Measurements from ENCODE around the gene HS1BP3.

HS1BP3 gene, protein sequence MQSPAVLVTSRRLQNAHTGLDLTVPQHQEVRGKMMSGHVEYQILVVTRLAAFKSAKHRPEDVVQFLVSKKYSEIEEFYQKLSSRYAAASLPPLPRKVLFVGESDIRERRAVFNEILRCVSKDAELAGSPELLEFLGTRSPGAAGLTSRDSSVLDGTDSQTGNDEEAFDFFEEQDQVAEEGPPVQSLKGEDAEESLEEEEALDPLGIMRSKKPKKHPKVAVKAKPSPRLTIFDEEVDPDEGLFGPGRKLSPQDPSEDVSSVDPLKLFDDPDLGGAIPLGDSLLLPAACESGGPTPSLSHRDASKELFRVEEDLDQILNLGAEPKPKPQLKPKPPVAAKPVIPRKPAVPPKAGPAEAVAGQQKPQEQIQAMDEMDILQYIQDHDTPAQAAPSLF

DNA sequence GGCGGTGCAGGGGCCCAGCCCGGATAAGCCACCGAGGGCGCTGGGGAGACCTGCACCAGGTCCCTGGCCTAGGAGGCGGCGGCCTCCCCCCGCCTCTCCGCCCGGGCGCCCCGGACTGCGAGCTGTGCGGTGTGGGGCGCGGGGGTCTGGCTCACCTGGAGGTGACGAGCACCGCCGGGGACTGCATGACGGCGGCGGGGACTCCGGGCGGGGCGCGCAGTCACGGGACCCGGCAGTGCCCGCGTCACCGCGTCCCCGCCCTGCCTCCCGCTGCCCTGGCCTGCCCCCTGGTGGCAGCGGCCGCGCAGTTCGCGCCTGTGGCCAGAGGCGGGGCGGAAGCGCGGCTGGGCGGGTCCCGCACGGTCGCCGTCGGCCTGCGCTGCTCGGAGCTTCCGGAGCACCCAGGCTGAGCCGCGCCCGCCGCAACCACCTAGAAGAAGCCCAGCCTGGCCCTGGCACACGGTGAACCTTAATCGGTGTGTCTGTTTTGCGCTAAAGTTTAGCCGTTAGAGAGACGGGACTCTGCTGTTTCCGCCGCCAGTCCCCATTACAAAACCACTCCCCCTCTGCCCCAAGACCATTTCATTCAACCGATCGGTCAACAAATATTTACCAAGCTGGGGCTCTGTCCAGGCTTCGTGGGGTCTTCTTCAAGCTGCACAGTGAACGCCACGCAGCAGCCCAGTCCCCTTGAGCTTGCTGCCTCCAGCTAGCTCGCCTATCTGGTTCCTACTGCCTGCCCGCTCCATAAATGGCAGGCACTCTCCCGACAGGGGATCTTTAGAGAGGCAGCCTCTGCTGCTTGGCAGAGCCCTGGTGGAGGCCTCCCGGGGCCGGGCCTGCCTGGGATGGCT lies at the start of gene HS1BP3:
Gene HS1BP3, minus strand, starts transcription at position 222 of the 854 bp plus-strand sequence. Its CDS starts 35 bp downstream, at position 187.
- DNase-seq (ENCODE audit: low read depth in 3 of 3): peak; percentile 71 to 79 (median 77)

DNA sequence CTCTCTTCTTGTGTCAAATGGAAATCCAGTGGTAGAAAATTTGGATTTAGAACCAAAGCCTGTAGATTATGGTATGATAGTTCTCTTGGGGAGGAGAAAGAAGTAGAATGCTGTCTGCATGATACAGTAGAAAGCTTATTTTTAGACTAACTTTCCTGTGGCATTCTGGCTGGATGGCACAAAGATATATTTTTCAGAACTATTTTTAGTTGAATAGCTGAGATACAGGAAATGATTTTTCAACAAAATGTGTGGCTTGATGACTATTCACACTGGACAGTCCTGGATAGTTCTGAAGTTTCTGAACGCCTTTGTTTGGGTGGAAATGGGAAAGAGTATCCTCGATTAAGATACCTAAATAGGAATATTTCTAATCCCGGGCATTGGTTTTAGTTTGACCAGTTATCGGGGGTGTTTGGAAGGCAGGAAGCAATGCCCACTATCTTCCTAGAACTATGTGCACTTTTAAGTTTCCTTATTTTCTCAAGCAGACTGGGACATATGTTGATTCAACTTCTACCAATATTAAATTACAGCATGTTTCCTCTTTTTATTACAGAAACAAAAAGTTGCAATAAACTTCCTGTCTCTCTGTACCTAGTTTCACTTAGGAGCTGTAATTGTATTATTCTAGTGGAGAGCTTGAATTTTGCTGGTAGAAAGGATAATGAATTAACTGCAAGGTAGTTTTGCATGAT lies 48.2 kb upstream of the HS1BP3 start:
- DNase-seq (ENCODE audit: low read depth in 3 of 3): no peak

DNA sequence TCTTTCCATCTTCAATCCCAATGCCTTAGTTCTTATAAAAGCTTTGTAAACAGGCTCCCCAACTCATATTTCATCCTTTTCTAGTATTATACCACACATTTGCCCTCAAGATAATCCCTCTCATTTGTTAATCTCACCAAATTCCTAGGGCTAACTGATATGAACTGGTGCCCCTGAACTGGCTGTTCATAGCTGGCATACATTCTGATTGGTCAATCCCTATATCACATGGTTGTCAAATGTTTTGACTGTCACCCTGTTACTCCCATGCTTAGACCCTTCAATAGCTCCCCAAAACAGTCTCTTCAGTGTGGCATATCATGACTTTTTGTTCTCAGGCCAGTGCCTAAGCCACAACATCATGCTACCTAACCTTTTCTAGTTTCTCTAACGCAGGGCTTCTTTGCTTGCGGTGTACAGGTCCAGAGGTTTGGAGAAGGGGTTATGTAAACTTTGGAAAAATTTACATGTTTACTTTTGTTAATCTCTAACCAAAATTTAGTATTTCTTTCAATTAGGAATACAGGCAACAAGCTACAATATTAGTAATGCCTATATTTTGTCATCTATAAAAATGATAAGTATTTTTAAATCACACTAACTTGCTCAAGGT lies 46.5 kb upstream of the HS1BP3 start:
- DNase-seq (ENCODE audit: low read depth in 3 of 3): no peak

DNA sequence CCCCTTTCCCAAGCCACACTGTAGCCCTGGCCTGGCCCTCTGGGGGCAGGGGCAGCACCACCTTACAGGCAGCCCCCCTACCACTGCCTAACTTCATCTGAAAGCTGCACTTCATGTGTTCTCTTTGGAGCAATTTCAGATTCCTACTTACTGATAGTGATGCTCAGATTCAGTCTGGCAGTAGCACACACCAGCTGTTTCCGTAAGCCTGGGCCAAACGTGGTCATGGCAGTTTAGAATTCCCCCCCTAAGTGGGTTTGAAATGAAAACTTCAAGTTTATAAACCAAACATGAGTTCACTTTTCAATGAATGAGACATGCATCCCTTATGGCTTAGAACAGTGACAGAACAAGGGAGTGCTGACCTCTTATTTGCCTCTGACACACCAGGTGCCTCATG lies 45.5 kb upstream of the HS1BP3 start:
- no peak for DNase-seq (ENCODE audit: low read depth in 3 of 3)

DNA sequence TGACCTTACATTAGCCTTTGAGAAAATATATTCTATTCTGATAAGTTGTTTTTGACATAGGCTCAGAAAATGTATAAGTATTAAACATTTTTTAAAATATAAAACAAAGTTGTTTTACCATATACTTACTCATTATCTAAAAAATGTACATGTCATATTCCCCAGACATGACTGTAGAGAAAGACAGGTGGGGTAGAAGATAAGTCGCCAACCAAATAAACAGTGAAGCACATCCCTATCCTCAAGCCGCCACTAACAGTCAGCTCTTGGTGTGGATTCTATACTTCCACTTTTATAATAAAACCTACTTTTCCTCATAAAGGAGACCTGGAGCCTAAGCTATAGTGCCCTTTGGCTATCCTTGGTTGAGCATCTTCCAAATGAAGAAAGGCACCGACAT lies 42.4 kb upstream of the HS1BP3 start:
- no peak for DNase-seq (ENCODE audit: low read depth in 3 of 3)

DNA sequence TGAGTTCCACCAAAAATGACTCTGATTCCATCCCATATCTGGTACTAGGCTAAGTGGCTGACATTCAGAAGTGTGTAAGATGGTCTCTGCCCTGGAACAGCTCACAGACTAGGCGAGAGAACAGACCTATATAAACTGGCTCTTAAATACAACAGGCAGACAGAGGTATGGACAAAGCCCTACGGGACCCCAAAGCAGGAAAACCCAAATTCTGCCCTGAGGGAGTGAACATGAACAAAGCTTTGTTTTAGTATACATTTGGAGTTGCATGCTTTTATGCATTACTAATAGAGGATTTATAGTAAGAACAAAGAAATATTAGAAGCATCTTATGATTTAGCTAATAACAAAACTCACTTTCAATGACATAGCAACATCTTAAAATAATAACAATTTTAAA lies 41.2 kb upstream of the HS1BP3 start:
- no peak for DNase-seq (ENCODE audit: low read depth in 3 of 3)

DNA sequence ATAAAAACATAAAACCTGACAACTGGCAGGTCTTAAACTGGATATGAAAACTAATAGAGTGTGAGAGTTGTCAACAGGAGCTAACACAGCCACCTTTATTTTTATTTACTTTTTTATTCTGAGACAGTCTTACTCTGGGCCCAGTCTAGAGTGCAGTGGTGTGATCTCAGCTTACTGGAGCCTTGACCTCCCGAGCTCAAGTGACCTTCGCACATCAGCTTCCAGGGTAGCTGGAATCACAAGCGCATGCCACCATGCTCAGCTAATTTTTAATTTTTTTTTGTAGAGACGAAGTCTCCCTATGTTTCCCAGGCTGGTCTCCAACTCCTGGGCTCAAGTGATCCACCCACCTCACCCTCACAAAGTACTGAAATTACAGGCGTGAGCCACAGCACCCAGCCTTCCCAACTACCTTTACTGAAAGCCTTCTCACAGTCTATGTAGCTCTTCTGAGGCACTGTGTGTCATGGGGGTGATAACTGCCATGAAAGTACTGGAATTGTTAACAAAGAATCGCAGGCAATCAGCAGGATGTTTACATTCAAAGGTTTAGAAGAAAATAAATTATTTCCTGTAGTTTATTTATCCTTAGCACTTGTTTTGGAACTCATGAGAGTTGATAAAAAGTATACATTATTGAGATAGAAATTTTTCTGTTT lies 40.3 kb upstream of the HS1BP3 start:
- no peak for DNase-seq (ENCODE audit: low read depth in 3 of 3)

DNA sequence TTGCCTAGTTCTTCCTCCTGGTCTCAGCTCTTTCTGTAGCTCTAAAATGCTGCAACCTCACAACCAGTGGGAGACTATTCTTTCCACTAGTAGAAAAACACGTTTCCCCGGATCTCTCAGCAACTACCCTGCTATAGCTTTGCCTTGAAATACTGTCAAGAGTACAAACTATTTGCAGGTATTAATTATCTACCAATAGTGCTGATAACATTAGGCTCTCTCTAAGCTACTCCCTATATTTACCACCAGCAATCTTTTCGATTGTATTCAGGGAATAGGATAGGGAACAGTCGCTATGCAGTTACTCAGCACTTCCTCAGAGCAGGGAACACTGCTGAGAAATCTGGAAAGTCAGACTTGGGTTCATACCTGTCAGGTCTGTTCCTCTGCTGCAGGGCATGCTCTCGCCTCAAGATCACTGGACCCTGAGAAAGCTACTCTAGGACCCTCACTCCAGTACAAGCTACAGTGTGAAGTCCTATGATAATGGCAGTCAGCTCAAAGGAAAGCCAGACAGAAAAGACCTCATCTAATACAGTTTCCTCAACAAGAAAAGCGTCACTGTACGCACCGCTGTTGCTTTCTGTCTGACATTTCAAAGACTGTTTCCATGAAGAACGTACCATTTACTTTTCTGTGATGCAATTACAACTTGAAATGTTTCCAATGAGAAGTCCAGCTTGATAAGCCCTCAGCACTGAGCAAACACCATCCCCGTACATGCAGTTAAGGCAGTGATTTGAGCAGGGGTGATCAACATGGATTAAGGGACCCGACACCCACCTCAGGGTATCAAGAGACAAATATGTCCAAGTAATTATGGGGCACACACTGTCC lies 38.7 kb upstream of the HS1BP3 start:
- DNase-seq (ENCODE audit: low read depth in 3 of 3): no peak

DNA sequence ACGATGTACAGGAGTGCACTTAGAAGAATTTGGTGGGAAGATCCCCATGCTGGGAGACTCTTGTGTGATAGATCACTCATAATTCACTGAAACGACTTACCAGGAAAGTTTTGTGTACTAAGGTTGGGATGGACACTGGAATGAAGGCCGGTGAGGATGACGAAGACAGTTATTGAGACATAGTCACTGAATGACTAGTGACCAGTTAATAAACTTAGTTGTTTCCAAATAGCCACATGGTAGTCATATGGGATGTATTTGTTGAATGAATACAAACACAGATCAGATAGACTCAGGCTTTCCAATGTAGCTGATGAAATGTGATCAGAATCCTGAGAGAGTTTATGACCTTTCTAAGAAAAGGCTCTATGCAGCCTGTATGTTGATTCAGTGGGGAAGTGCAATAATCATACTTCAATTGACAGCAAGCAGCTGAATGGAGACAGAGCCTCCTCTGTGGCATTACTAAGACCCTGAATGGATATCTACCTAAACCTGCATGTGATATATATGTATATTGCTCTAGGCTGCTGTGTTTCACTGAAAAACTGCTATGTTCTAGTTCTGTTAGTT lies 36.4 kb upstream of the HS1BP3 start:
- no peak for DNase-seq (ENCODE audit: low read depth in 3 of 3)

DNA sequence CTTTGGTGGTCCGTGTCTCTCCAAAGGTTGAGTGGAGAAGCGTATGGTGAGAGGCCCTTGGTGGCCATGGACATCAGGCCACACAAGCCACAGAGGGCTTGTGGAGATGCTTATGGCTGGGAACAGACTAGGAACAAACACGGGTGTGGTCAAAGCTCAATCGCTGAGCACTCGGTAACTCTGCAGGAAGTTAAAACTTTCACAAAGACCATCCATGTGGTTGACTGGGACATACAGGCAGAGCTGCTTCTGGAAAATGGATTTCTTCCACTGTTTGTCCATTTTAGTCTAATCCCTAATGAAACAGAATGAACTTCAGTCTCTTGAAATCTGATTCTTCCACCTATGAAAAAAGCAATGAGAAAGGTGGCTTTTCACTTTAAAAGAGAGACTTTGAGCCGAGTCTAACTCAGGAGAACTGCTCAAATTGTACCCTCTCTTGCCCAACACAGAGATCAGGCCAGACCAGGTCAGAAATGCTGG lies 33.7 kb upstream of the HS1BP3 start:
- DNase-seq (ENCODE audit: low read depth in 3 of 3): no peak

DNA sequence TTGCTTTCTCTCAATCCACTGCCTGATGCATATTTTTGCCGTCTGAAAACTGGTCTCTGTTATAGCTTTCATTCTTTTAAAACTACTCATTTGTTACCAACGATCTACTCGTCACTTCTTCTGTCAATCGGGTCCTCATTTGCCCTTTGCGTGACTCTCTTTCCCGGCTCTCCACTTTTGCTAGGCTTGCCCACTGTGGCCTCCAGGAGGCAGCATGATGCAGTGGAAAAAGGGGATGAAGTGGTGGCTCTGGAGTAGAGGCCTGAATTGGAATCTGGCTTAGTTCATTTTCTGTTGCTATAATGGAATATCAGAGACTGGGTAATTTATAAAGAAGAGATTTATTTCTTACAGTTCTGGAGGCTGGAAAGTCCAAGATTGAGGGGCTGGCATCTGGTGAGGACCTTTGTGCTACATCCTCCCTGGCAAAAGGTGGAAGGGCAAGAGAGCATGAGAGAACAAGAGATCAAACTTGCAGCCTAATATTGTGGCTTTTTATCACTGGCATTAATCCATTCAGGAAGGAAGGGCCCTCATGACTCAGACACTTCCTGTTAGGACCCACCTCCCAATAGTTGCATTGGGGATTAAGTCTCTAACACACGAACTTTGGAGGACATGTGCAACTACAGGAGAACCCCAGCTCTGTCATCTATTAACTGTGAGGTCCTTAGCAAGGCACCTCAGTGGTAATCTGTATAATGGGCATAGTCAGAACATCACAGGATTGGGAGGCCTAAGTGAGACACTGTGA lies 31.4 kb upstream of the HS1BP3 start:
- no peak for DNase-seq (ENCODE audit: low read depth in 3 of 3)

DNA sequence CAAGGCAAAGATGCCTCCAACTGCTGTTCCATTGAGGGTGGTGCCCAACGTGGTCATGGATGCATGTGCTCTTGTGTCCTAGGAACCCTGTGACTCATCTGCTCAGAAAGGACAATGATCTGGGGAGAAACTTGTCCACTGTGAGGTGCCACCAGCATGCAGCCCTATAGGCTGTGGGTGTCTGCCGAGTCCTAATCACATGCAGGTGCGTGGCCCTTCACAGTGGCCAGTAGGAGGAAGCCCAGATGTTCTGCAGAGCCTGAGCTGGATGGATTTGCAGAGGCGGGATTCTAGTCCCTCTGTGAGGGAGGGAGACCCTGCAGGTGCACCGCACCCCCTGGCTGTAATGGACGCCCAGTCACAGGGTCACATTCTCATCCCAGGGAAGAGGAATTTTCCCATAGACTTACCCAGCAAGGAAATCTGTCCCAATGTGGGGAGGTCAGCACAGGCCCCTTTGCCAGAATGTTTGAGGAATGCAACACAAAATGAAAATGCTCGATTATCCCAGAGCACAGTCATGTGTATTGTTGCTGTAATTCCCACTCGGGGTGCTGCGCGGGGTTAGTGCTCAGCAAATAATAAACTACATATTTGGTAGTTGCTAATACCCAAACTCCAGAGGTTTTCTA lies 30.0 kb upstream of the HS1BP3 start:
- DNase-seq (ENCODE audit: low read depth in 3 of 3): no peak

DNA sequence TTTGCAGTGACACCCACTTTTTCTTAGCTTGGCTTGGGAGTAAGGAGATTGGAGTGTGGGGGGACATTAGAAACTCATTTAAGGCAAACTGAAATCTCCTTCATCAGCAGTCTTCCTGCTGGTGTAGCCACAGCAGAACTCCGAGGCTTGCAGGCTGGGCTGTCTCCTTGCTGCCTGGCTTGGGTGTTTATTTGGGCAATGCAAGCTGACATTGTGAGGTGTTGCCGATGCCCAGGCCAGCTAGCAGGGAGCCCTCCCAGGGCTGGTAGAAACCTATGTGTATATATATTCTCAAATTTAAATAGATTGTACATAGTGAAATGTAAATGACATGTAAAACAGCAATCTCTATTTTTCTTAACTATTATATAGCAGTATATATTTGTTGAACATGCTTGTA lies 27.9 kb upstream of the HS1BP3 start:
- no peak for DNase-seq (ENCODE audit: low read depth in 3 of 3)

DNA sequence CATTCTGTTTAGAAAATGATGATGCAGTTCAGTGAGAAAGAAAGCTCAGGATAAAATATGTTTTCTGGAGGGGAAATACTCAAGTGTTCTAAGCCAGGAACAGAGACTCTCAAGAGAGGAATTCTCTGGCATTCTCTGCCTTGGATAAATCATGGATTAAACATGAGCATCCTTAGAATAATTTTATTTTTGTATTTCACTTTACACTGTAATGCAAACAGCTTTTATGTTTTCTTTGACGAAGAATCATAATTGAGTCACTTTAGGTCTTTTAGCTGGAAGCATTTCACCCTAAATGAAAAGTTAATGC lies 27.1 kb upstream of the HS1BP3 start:
- DNase-seq (ENCODE audit: low read depth in 3 of 3): no peak

DNA sequence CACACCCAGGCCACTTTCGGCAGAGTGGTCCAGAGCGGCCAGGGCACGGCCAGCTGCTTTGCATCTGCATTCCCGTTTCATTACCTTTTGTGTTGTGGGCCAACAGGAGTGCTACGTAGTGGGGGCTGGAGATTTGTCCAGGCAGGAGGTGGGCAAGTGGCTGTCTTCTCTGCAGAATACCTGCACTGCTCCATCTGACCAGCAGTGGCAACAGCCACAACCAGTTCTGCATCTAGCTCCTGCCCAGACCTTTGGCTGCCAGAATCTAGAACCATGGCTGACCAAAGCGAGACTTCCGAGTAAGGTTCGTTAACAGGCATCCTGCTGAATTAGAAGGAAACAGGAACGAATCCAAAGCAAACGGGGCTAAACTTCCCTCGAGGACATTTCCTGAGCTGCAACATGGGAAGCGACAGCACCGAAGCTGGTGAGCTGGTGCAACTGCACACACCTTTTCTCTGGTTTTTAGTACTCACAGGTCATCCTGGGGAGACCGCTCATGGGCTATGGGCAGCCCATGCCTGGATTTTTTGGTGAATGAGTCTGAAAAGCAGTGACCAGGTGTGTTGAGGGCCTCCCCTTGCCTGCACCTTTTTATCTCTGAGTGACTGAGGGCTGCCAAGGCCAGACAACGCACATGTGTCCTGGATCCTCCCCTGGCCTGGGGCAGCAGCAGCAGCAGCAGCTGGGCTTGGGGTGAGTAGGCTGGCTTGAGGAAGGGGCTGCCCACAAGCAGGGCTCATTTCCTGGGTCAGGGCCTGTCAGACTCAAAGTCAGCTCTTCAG lies 26.6 kb upstream of the HS1BP3 start:
- no peak for DNase-seq (ENCODE audit: low read depth in 3 of 3)

DNA sequence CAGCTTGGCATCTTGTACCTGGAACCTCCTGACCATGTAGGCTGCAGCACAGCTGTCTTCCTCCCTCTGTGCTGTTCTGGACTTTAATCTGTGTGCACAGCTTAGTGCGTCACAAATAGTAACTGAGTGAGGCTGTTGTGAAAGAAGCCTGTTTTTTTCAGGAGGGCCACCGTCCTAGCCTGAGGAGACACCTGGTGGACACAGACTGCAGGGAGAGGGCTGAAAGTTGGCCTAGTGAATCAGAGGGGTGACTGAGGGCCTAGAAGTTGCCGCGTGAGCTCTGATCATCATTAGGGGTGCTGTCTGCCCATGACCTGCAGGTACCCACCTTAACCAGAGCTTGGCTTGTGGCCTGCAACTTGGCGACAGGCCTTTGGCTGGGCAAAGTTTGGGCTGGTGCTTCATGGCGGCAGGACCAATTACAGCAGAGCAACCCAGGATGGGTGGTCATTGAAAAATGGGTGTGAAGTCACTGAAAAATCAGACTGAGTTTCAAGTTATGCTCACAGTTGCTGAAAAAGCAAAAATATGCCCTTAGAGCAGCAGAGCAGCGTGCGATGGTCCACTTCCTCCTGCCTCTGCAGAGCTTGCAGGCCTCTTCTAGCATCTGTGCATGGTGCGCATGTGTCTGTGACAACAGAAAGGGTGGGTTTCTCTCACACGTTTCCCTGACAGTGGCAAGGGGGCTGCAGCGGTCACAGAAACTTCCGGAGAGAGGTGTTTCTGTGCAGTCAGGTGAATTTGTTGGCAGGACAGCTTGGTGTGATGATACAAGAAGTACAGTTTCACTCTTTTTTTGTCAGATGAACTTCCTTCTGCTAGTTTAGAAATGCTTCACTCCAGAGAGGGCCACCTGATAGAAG lies 25.7 kb upstream of the HS1BP3 start:
- DNase-seq (ENCODE audit: low read depth in 3 of 3): no peak

DNA sequence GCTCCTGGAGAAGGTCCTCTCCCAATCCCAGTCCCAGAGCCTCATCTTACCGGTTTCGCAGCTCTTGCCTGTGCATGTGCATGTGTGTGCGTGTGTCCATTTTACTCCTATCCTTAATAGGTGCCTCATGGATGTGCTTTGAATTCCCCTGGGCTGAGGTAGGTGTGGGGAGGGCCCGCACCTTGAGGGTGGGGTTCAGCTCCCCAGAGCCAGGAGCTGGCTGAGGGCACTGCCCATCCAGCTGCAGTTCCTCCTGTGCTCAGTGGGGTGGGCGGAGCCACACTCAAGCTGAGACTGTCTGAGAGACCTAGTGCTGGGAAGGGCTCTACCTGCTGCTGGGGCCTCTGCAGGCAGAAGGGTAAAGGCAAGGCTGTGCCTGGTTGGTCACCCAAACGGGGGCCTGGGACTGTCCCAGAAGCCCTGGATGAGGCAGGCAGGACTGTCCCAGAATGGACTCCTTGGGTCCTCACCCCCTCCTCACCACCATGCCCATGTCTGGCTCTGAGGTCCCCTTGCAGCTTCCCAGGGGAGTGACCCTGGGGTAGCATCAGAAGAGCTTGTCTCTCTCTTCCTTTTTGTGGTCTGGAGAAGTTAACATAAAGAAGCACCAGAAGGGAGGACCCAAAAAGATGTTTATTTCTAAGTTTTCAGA lies 24.9 kb upstream of the HS1BP3 start:
- no peak for DNase-seq (ENCODE audit: low read depth in 3 of 3)

Data from stimulated activated CD4-positive, alpha-beta T cell treated with anti-CD3 and anti-CD28 coated beads, TNF-alpha, amount 100 ng/mL, for 24 hours (primary cell).